GM06990 (cell line): ENCODE results near the gene GALNT5.

Experiments used
- DNase-seq: peaks from one replicate; pipeline ENCODE4 v3.0.0-alpha.2; 2011; ENCODE audit not compliant: insufficient read length; ENCODE audit errors: extremely low read depth
- H3K27me3 ChIP-seq: replicated peaks from 2 replicates; pipeline ENCODE4 v1.6.0; 2011; ENCODE audit warnings: low read length; ENCODE audit not compliant: control insufficient read depth, insufficient read depth
- H3K36me3 ChIP-seq: 2 replicates; pipeline ENCODE4 v1.5.1; 2011; ENCODE audit warnings: low read length; ENCODE audit not compliant: control insufficient read depth, insufficient read depth
- H3K4me3 ChIP-seq: replicated peaks from 2 replicates; pipeline ENCODE4 v1.5.1; 2011; ENCODE audit warnings: low read depth, mild to moderate bottlenecking, control low read depth, low read length
- CTCF ChIP-seq: IDR thresholded peaks from 2 replicates; pipeline ENCODE4 v1.5.1; 2011; ENCODE audit warnings: low read length, control low read depth, mild to moderate bottlenecking, inconsistent platforms; ENCODE audit not compliant: insufficient read depth, poor library complexity, severe bottlenecking

The GALNT5 gene

GRCh38 chr2:157245846-157246764 lies 11.4 kb upstream of the GALNT5 start:
- TF ChIP-seq CTCF = no peak
- peak; percentile 63 for DNase-seq
- no peaks in the 10 kb centered on the region for H3K27me3 ChIP-seq
- no peak overlapping the region for H3K4me3 ChIP-seq
- no peaks in the 10 kb centered on the region for H3K36me3 ChIP-seq

- no peaks in the 10 kb centered on the region for H3K27me3 ChIP-seq
- TF ChIP-seq CTCF = no peak
- DNase-seq = no peak
- H3K4me3 ChIP-seq = no peak overlapping the region
- no peaks in the 10 kb centered on the region for H3K36me3 ChIP-seq
Observed at GRCh38 chr2:157246765-157247407, 10.6 kb upstream of the GALNT5 start.

- Histone ChIP-seq H3K27me3 (no peaks in the 10 kb centered on the region), H3K4me3 (no peak overlapping the region), H3K36me3 (no peaks in the 10 kb centered on the region)
- TF ChIP-seq CTCF = no peak
- no peak for DNase-seq
Observed at GRCh38 chr2:157250836-157251235, 6.7 kb upstream of the GALNT5 start.

GRCh38 chr2:157251932-157252331 lies 5.6 kb upstream of the GALNT5 start:
- no peak for DNase-seq
- no peak for TF ChIP-seq CTCF
- Histone ChIP-seq H3K27me3 (no peaks in the 10 kb centered on the region), H3K36me3 (no peaks in the 10 kb centered on the region), H3K4me3 (no peak overlapping the region)

GRCh38 chr2:157252529-157252928 lies 5.0 kb upstream of the GALNT5 start:
- no peak overlapping the region for H3K4me3 ChIP-seq

More at GRCh38 chr2:157252529-157252928, 5.0 kb upstream of the GALNT5 start:
- peak; percentile 20 for DNase-seq
- Histone ChIP-seq H3K36me3 (no peaks in the 10 kb centered on the region), H3K27me3 (no peaks in the 10 kb centered on the region)
- no peak for TF ChIP-seq CTCF
